Ovary (tissue), 9 donors: Measurements from ENCODE around the gene CCDC175. TPM values are rescaled to one million over a fixed set of nuclear protein-coding genes. Genes with fewer than 3 reads are reported as not detected.

Experiments used
- DNase-seq, 5 donors: peaks; one replicate each; pipeline ENCODE4 v3.0.0-alpha.2; 2019 to 2020
- H3K27ac ChIP-seq, 2 donors: fragments of 200-600 bp; one replicate each; pipeline versions ENCODE4 v1.5.1 to v1.8.0; 2019 to 2022
- H3K27me3 ChIP-seq: fragments of 200-600 bp; one replicate; pipeline ENCODE4 v1.8.0; 2022
- H3K36me3 ChIP-seq: fragments of 200-600 bp; sonication (generic); one replicate; pipeline ENCODE4 v1.5.1; 2019
- H3K4me1 ChIP-seq: one replicate; pipeline ENCODE4 v1.8.1; 2013; ENCODE audit warnings: mild to moderate bottlenecking, moderate library complexity; ENCODE audit not compliant: insufficient read depth
- H3K4me3 ChIP-seq: fragments of 200-600 bp; sonication (generic); one replicate; pipeline ENCODE4 v1.5.1; 2017
- H3K9me3 ChIP-seq, 2 donors: fragments of 200-600 bp in 1 of 2; sonication (generic) in 1 of 2; one replicate each; pipeline versions ENCODE4 v1.5.1 to v1.8.1; 2013 to 2019; ENCODE audit warnings: mild to moderate bottlenecking in 1 of 2, moderate library complexity in 1 of 2
- CTCF ChIP-seq, 3 donors: fragments of 450-650 bp in 2 of 3; fragments of 200-600 bp in 1 of 3; IDR thresholded peaks; one replicate each; pipeline versions ENCODE4 v1.5.1 to v1.8.0; 2016 to 2022; ENCODE audit warnings: antibody characterized with exemption in 3 of 3, mild to moderate bottlenecking in 1 of 3
- EP300 ChIP-seq: sonication (generic); formaldehyde crosslinking; IDR thresholded peaks from one replicate; pipeline ENCODE4 v1.6.1; 2017; ENCODE audit warnings: antibody characterized with exemption
- POLR2A ChIP-seq: fragments of 450-650 bp; IDR thresholded peaks from one replicate; pipeline ENCODE4 v1.6.1; 2017; ENCODE audit warnings: antibody characterized with exemption, mild to moderate bottlenecking, moderate library complexity
- WGBS, 3 donors: extraction: QIAGEN DNeasy Blood & Tissue Kit in 1 of 3; methylation state at CpG; one replicate each; pipeline versions ENCODE4 v1.1.5 to v1.1.7; 2013 to 2017; 5-methylcytosine and 5-hydroxymethylcytosine counted together
- intact Hi-C, 4 donors: fragments of 100-400 bp; cut with DNase I; formaldehyde crosslinking; loops; one replicate each; pipeline versions ENCODE4 v1.11.0 to v1.15.1; 2022 to 2023
- polyA plus RNA-seq, 2 donors: library from polyadenylated mRNA; stranded (reverse); fragments of 200-250 nt in 1 of 2; fragments of 350-450 nt in 1 of 2; fragmentation: Illumina TruSeq in 1 of 2; extraction: RNeasy Lipid Tissue Mini Kit (QIAGEN cat#74804) in 1 of 2; gene quantifications; one replicate each; pipeline ENCODE4 v1.2.3, GENCODE V29; 2013 to 2014
- total RNA-seq, 7 donors: library from RNA; depleted of rRNA in 2 of 7; stranded (reverse); fragments of >200 nt in 2 of 7; fragmentation: NEBNext Ultra II Directional in 3 of 7; extraction: Animal tissue kit (Norgen Biotek cat#: 25700) in 3 of 7; gene quantifications; one replicate each; pipeline versions ENCODE4 v1.1.0 to v1.2.4, GENCODE V29; 2016 to 2023
- donor health status: DM: no; HTN: no; CAD: no; lungs with moderate emphysema.
- donor health status: DM: no; HTN: no; CAD: no.
- donor health status: Bipolar disorder and iron deficiency.
- donor health status: DM: yes; HTN: yes; CAD: no.
- donor health status: DM: no; HTN: no; CAD: no.
- donor health status: DM: yes; HTN: yes; CAD: no.

The CCDC175 gene
- total and polyA plus RNA-seq, 9 donors = 0.34 TPM; not detected in 8

GRCh38 chr14:59484639-59485175 is 91.9 kb downstream of the CCDC175 start:
- TF ChIP-seq CTCF (IDR thresholded peaks at IDR 0.05) = no peak
- TF ChIP-seq POLR2A = no peak
- TF ChIP-seq EP300 = no peak
- no peaks in the 10 kb centered on the region for H3K27me3 ChIP-seq
- H3K27ac ChIP-seq = peak overlapping the region; percentile 54 to 83
- no peaks in the 10 kb centered on the region for H3K36me3 ChIP-seq
- H3K4me1 ChIP-seq = peaks cover 18% of the 10 kb centered on the region
- no peaks in the 10 kb centered on the region for H3K9me3 ChIP-seq
- H3K4me3 ChIP-seq = peak overlapping the region; percentile 72
- WGBS, 3 donors = 0% methylated on average over 32 of the region's 32 CpGs
- DNase-seq = no peak
- intact Hi-C loops = no loop called here

- Histone ChIP-seq H3K36me3 (no peaks in the 10 kb centered on the region), H3K4me3 (peak within 1 kb of the TSS; percentile 72), H3K4me1 (peaks cover 18% of the 10 kb centered on the region), H3K27me3 (no peaks in the 10 kb centered on the region), H3K27ac (peak within 1 kb of the TSS; percentile 54 to 83), H3K9me3 (no peaks in the 10 kb centered on the region)
- intact Hi-C loops = no loop called here
- peak; percentile 63 to 72 (median 65) for TF ChIP-seq CTCF (IDR thresholded peaks at IDR 0.05)
- TF ChIP-seq EP300 = no peak
- TF ChIP-seq POLR2A = peak; percentile 74
- WGBS, 3 donors = 0% methylated on average over 64 to 92 of the region's 92 CpGs
- peak; percentile 96 to 99 (median 98) for DNase-seq
Observed at GRCh38 chr14:59483819-59484638, 92.6 kb downstream of the CCDC175 start, which contains the start of the genes JKAMP and L3HYPDH. Gene JKAMP, plus strand, starts transcription at chr14:59484517. Its CDS starts 73 bp downstream, at chr14:59484590. Gene L3HYPDH, minus strand, starts transcription at chr14:59484408. Its CDS starts 92 bp downstream, at chr14:59484316.

GRCh38 chr14:59483363-59483762 is 93.2 kb downstream of the CCDC175 start:
- DNase-seq = no peak
- H3K9me3 ChIP-seq = no peaks in the 10 kb centered on the region
- no peaks in the 10 kb centered on the region for H3K36me3 ChIP-seq
- peak overlapping the region; percentile 17 to 83 for H3K27ac ChIP-seq
- no peaks in the 10 kb centered on the region for H3K27me3 ChIP-seq
- no peak for TF ChIP-seq CTCF (IDR thresholded peaks at IDR 0.05)
- no peak for TF ChIP-seq EP300
- TF ChIP-seq POLR2A = no peak
- H3K4me3 ChIP-seq = peak overlapping the region; percentile 72
- peaks cover 18% of the 10 kb centered on the region for H3K4me1 ChIP-seq
- 1 to 2% (median 1%) methylated on average over 16 of the region's 16 CpGs for WGBS, 3 donors
- intact Hi-C loops = no loop called here

- H3K36me3 ChIP-seq = no peaks in the 10 kb centered on the region
- TF ChIP-seq POLR2A = no peak
- TF ChIP-seq EP300 = no peak
- no peak for TF ChIP-seq CTCF (IDR thresholded peaks at IDR 0.05)
- intact Hi-C loops = no loop called here
- H3K4me3 ChIP-seq = peak overlapping the region; percentile 72
- peaks cover 18% of the 10 kb centered on the region for H3K4me1 ChIP-seq
- 24 to 31% (median 25%) methylated on average over 6 of the region's 6 CpGs for WGBS, 3 donors
- H3K9me3 ChIP-seq = no peaks in the 10 kb centered on the region
- peak overlapping the region in 1 of 2 donors; percentile 83 for H3K27ac ChIP-seq
- peak in 3 of 5 donors; percentile 21 to 53 (median 44) for DNase-seq
- no peaks in the 10 kb centered on the region for H3K27me3 ChIP-seq
Observed at GRCh38 chr14:59482541-59483331, 93.9 kb downstream of the CCDC175 start.
